HCT116 (cell line): ENCODE data around the gene PAN3. TPM values are rescaled to one million over a fixed set of nuclear protein-coding genes. Genes with fewer than 3 reads are reported as not detected.

Source experiments
- ATAC-seq: fragments of 200-7000 bp; cut with Tn5 transposase; 2 replicates; pipeline ENCODE4 v1.9.1; 2020; ENCODE audit warnings: mild to moderate bottlenecking, moderate library complexity
- BruUV-seq: library from RNA; stranded (reverse); fragments of 400-500 nt; replicated peaks from 2 replicates; lab custom pipeline; 2021; lab: Mats Ljungman, UMichigan
- CTCF ChIA-PET: fragments of 300-600 bp; sonication (Branson Sonifier 250); formaldehyde crosslinking; loops from one replicate; lab custom pipeline; 2021; ENCODE audit warnings: antibody characterized with exemption; lab: Charles Lee
- POLR2A ChIA-PET: fragments of 300-600, 350-600 bp; sonication (Branson Sonifier 250); formaldehyde crosslinking; loops from one replicate; lab custom pipeline; 2021; ENCODE audit warnings: antibody characterized with exemption; lab: Charles Lee
- RAD21 ChIA-PET, 2 experiments: fragments of 300-600 bp; sonication (Branson Sonifier 250); formaldehyde crosslinking; loops; one replicate each; lab custom pipeline; 2023; ENCODE audit warnings: low total read pairs in 2 of 2; ENCODE audit not compliant: uncharacterized antibody in 2 of 2, unreplicated experiment in 2 of 2, low non-redundant PET in 1 of 2; lab: Charles Lee
- DNase-seq: peaks from one replicate; pipeline ENCODE4 v3.0.0-alpha.2; 2010; ENCODE audit warnings: low read depth, low spot score
- H2AFZ ChIP-seq: fragments of 200-600 bp; shearing (Covaris generic), sonication (generic); 2 replicates; pipeline ENCODE4 v1.6.1; 2017; ENCODE audit warnings: low read depth, mixed run types, mixed read lengths, antibody characterized with exemption, low read length; ENCODE audit not compliant: poor library complexity, severe bottlenecking
- H3K27ac ChIP-seq: 2 replicates; pipeline ENCODE4 v1.5.1; 2012; ENCODE audit warnings: low read depth, low read length
- H3K27me3 ChIP-seq: fragments of 200-600 bp; sonication (generic); 2 replicates; pipeline ENCODE4 v1.6.1; 2016; ENCODE audit warnings: mixed run types, low read length, mixed read lengths; ENCODE audit not compliant: insufficient read depth
- H3K36me3 ChIP-seq, 2 experiments: fragments of 200-500 bp in 1 of 2; fragments of 200-600 bp in 1 of 2; sonication (Bioruptor generic) in 1 of 2; sonication (generic) in 1 of 2; 2 replicates each; pipeline versions ENCODE4 v1.5.1 to v1.6.1; 2014 to 2016; ENCODE audit warnings: low read length in 2 of 2, inconsistent platforms in 1 of 2, mixed read lengths in 1 of 2, mixed run types in 1 of 2; ENCODE audit not compliant: insufficient read depth in 2 of 2, control insufficient read depth in 1 of 2
- H3K4me1 ChIP-seq, 2 experiments: fragments of 200-600 bp in 1 of 2; sonication (generic) in 1 of 2; 2 replicates each; pipeline versions ENCODE4 v1.5.1 to v1.6.1; 2012 to 2017; ENCODE audit warnings: low read length in 2 of 2, inconsistent platforms in 1 of 2, mild to moderate bottlenecking in 1 of 2, mixed read lengths in 1 of 2, mixed run types in 1 of 2, moderate library complexity in 1 of 2; ENCODE audit not compliant: insufficient read depth in 2 of 2, control insufficient read depth in 1 of 2
- H3K4me2 ChIP-seq: fragments of 200-600 bp; sonication (generic); 2 replicates; pipeline ENCODE4 v1.6.1; 2017; ENCODE audit warnings: mixed run types, low read length, mixed read lengths
- H3K4me3 ChIP-seq, 2 experiments: fragments of 200-600 bp in 1 of 2; sonication (generic) in 1 of 2; replicated peaks in 1 of 2; 2 replicates each; pipeline ENCODE4 v1.5.1; 2011 to 2016; ENCODE audit warnings: low read length in 2 of 2, control low read depth in 1 of 2, low read depth in 1 of 2, mild to moderate bottlenecking in 1 of 2, mixed read lengths in 1 of 2, mixed run types in 1 of 2
- H3K79me2 ChIP-seq: fragments of 200-600 bp; sonication (generic); 2 replicates; pipeline ENCODE4 v1.6.1; 2017; ENCODE audit warnings: mild to moderate bottlenecking, mixed run types, low read length, moderate library complexity, mixed read lengths; ENCODE audit not compliant: insufficient read depth
- H3K9ac ChIP-seq: fragments of 200-600 bp; sonication (generic); 2 replicates; pipeline ENCODE4 v1.6.1; 2016; ENCODE audit warnings: low read length, mixed read lengths
- H3K9me2 ChIP-seq: fragments of 200-600 bp; sonication (generic), shearing (Covaris generic); 2 replicates; pipeline ENCODE4 v1.6.1; 2017; ENCODE audit warnings: mixed run types, mild to moderate bottlenecking, moderate library complexity; ENCODE audit not compliant: insufficient read depth
- H3K9me3 ChIP-seq, 2 experiments: fragments of 200-500 bp in 1 of 2; fragments of 200-600 bp in 1 of 2; sonication (Bioruptor generic) in 1 of 2; sonication (generic) in 1 of 2; 2 replicates each; pipeline ENCODE4 v1.6.1; 2014 to 2017; ENCODE audit warnings: low read length in 2 of 2, mixed read lengths in 2 of 2, inconsistent platforms in 1 of 2, low read depth in 1 of 2, mild to moderate bottlenecking in 1 of 2, mixed run types in 1 of 2, moderate library complexity in 1 of 2; ENCODE audit not compliant: control insufficient read depth in 1 of 2, insufficient read depth in 1 of 2
- H4K20me1 ChIP-seq: fragments of 200-600 bp; sonication (generic), shearing (Covaris generic); 2 replicates; pipeline ENCODE4 v1.6.1; 2017; ENCODE audit warnings: mixed run types, mild to moderate bottlenecking, moderate library complexity; ENCODE audit not compliant: insufficient read depth
- ATF3 ChIP-seq: IDR thresholded peaks from 2 replicates; pipeline ENCODE4 v1.6.1; 2012
- CBX3 ChIP-seq: IDR thresholded peaks from 2 replicates; pipeline ENCODE4 v1.6.1; 2012; ENCODE audit warnings: low read depth
- CEBPB ChIP-seq: IDR thresholded peaks from 2 replicates; pipeline ENCODE4 v1.6.1; 2012; ENCODE audit warnings: low read depth
- CTCF ChIP-seq, 3 experiments: fragments of 200-600 bp in 1 of 3; sonication (generic) in 1 of 3; IDR thresholded peaks in 2 of 3; conservative IDR thresholded peaks in 1 of 3; 2 replicates each; pipeline ENCODE4 v1.5.1; 2012 to 2017; ENCODE audit warnings: low read depth in 2 of 3, low read length in 2 of 3, antibody characterized with exemption in 1 of 3, borderline replicate concordance in 1 of 3, control low read depth in 1 of 3, mild to moderate bottlenecking in 1 of 3, mixed read lengths in 1 of 3, mixed run types in 1 of 3, moderate library complexity in 1 of 3; ENCODE audit not compliant: insufficient read depth in 1 of 3
- EGR1 ChIP-seq: IDR thresholded peaks from 2 replicates; pipeline ENCODE4 v1.6.1; 2012; ENCODE audit warnings: low read depth
- ELF1 ChIP-seq: IDR thresholded peaks from 2 replicates; pipeline ENCODE4 v1.6.1; 2012; ENCODE audit warnings: low read depth, borderline replicate concordance
- EZH2 ChIP-seq: fragments of 200-600 bp; sonication (generic); IDR thresholded peaks from 2 replicates; pipeline ENCODE4 v1.6.1; 2017; ENCODE audit warnings: antibody characterized with exemption, mixed run types
- EZH2phosphoT487 ChIP-seq: fragments of 200-600 bp; IDR thresholded peaks from 2 replicates; pipeline ENCODE4 v1.6.1; 2018; ENCODE audit warnings: antibody characterized with exemption, borderline replicate concordance
- FOSL1 ChIP-seq: IDR thresholded peaks from 2 replicates; pipeline ENCODE4 v1.6.1; 2012; ENCODE audit warnings: low read depth
- POLR2A ChIP-seq: IDR thresholded peaks from 2 replicates; pipeline ENCODE4 v1.7.0; 2011; ENCODE audit warnings: borderline replicate concordance; ENCODE audit not compliant: insufficient read depth, insufficient read length; ENCODE audit errors: extremely low read depth
- POLR2AphosphoS5 ChIP-seq: IDR thresholded peaks from 2 replicates; pipeline ENCODE4 v1.6.1; 2011; ENCODE audit warnings: mild to moderate bottlenecking, low read depth, low read length, moderate library complexity
- RAD21 ChIP-seq: IDR thresholded peaks from 2 replicates; pipeline ENCODE4 v1.6.1; 2012; ENCODE audit warnings: low read depth, mild to moderate bottlenecking
- REST ChIP-seq: IDR thresholded peaks from 2 replicates; pipeline ENCODE4 v1.6.1; 2012; ENCODE audit warnings: low read depth
- SP1 ChIP-seq: IDR thresholded peaks from 2 replicates; pipeline ENCODE4 v1.6.1; 2012; ENCODE audit warnings: low read depth
- SRF ChIP-seq: IDR thresholded peaks from 2 replicates; pipeline ENCODE4 v1.6.1; 2012; ENCODE audit warnings: low read depth
- TCF7L2 ChIP-seq: IDR thresholded peaks from 2 replicates; pipeline ENCODE4 v1.7.0; 2011; ENCODE audit warnings: borderline replicate concordance, inconsistent platforms; ENCODE audit not compliant: insufficient read depth, insufficient read length; ENCODE audit errors: extremely low read depth
- ZFX ChIP-seq: fragments of 450-650 bp; IDR thresholded peaks from 2 replicates; pipeline ENCODE4 v1.6.1; 2017
- ZNF274 ChIP-seq: fragments of 200-500 bp; sonication (Bioruptor generic); IDR thresholded peaks from 2 replicates; pipeline ENCODE4 v1.6.1; 2014; ENCODE audit warnings: mild to moderate bottlenecking, low read depth, low read length, inconsistent platforms
- intact Hi-C: fragments of 100-400 bp; cut with micrococcal nuclease; formaldehyde crosslinking; loops from 2 replicates; pipeline ENCODE4 v1.10.0; 2022
- total RNA-seq: library from RNA; stranded (reverse); gene quantifications from one replicate; pipeline ENCODE4 v1.2.1, GENCODE V29; 2021; ENCODE audit not compliant: unreplicated experiment

The PAN3 gene
- total RNA-seq, 1 experiment from 2014 or later = 30.1 TPM

GRCh38 chr13:28089065-28089464, 49.3 kb upstream of the PAN3 start:
- no peak overlapping the region for H3K4me2 ChIP-seq
- RAD21 ChIA-PET = no interaction called here
- CTCF ChIA-PET = no interaction called here
- H3K79me2 ChIP-seq = no peaks in the 10 kb centered on the region
- no peak overlapping the region for H3K27ac ChIP-seq
- ATAC-seq (no peak), DNase-seq (no peak)
- TF ChIP-seq SP1 (no peak), ZFX (no peak), REST (no peak), POLR2A (no peak), CEBPB (no peak), ELF1 (no peak), ZNF274 (no peak), RAD21 (no peak), EGR1 (no peak), ATF3 (no peak), FOSL1 (no peak), POLR2AphosphoS5 (no peak), CBX3 (no peak), CTCF (IDR thresholded peaks at IDR 0.05 in 2 of 3, conservative IDR thresholded peaks at IDR 0.05 in 1 of 3; ENCODE audit: borderline replicate concordance in 1 of 3, insufficient read depth in 1 of 3, low read depth in 2 of 3, low read length in 2 of 3) (no peak), TCF7L2 (no peak), EZH2phosphoT487 (no peak), SRF (no peak), EZH2 (no peak)
- no peak overlapping the region for H3K9ac ChIP-seq
- H3K27me3 ChIP-seq = no peaks in the 10 kb centered on the region
- H3K4me1 ChIP-seq = no peaks in the 10 kb centered on the region
- no peak overlapping the region for H2AFZ ChIP-seq
- no peak overlapping the region for H3K4me3 ChIP-seq
- H4K20me1 ChIP-seq = no peaks in the 10 kb centered on the region
- no peaks in the 10 kb centered on the region for H3K9me3 ChIP-seq
- no peaks in the 10 kb centered on the region for H3K36me3 ChIP-seq
- intact Hi-C loops = no loop called here
- POLR2A ChIA-PET = no interaction called here
- no TSS peak for BruUV-seq
- no peaks in the 10 kb centered on the region for H3K9me2 ChIP-seq
